Body of pancreas (tissue), 4 donors: ENCODE measurements around the gene HDLBP. TPM values are rescaled to one million over a fixed set of nuclear protein-coding genes. Genes with fewer than 3 reads are reported as not detected.

Experiments used
- ATAC-seq: fragments of 150-250 bp; one replicate; pipeline ENCODE4 v1.9.1; 2016
- DNase-seq, 4 donors: peaks; one replicate each; pipeline ENCODE4 v3.0.0-alpha.2; 2019
- H3K27ac ChIP-seq, 4 donors: fragments of 200-600 bp; sonication (generic); 1 replicate in 3 of 4; 2 replicates in 1 of 4; pipeline versions ENCODE4 v1.5.1 to v1.6.1; 2016 to 2019; ENCODE audit warnings: mild to moderate bottlenecking in 1 of 4, mixed read lengths in 1 of 4, moderate library complexity in 1 of 4
- H3K27me3 ChIP-seq, 2 donors: fragments of 200-600 bp; sonication (generic); one replicate each; pipeline ENCODE4 v1.6.0; 2016; ENCODE audit warnings: mild to moderate bottlenecking in 1 of 2
- H3K36me3 ChIP-seq, 2 donors: fragments of 200-600 bp; sonication (generic); replicated peaks in 1 of 2; 2 replicates each; pipeline ENCODE4 v1.5.1; 2016; ENCODE audit warnings: low read depth in 2 of 2; ENCODE audit not compliant: insufficient read depth in 1 of 2
- H3K4me1 ChIP-seq: fragments of 200-600 bp; sonication (generic); one replicate; pipeline ENCODE4 v1.6.0; 2016
- H3K4me3 ChIP-seq, 2 donors: fragments of 200-600 bp; sonication (generic); 1 replicate in 1 of 2; 2 replicates in 1 of 2; pipeline ENCODE4 v1.5.1; 2016 to 2019
- H3K9me3 ChIP-seq, 3 donors: fragments of 200-600 bp; sonication (generic); 1 replicate in 2 of 3; 2 replicates in 1 of 3; pipeline ENCODE4 v1.5.1; 2016
- POLR2A ChIP-seq, 3 donors: fragments of 450-650 bp; IDR thresholded peaks; one replicate each; pipeline ENCODE4 v1.6.1; 2016; ENCODE audit warnings: antibody characterized with exemption in 3 of 3, mild to moderate bottlenecking in 2 of 3
- WGBS, 2 donors: methylation state at CpG; one replicate each; pipeline ENCODE4 v1.1.5; 2017; 5-methylcytosine and 5-hydroxymethylcytosine counted together
- intact Hi-C: fragments of 100-400 bp; cut with DNase I; formaldehyde crosslinking; loops from one replicate; pipeline ENCODE4 v1.15.1; 2023
- total RNA-seq, 2 donors: library from RNA; depleted of rRNA; stranded (reverse); fragments of >200 nt; gene quantifications; one replicate each; pipeline ENCODE4 v1.1.0, GENCODE V29; 2016
- TF ChIP-seq, protein P1 (sequence below), 7 experiments: fragments of 450-650 bp in 4 of 7; fragments of 200-600 bp in 3 of 7; sonication (generic) in 3 of 7; IDR thresholded peaks; one replicate each; pipeline ENCODE4 v1.5.1; 2016 to 2019; ENCODE audit warnings: antibody characterized with exemption in 7 of 7

Gene HDLBP
- total RNA-seq, 2 donors from 2014 or later, result 501 to 612 TPM

DNA sequence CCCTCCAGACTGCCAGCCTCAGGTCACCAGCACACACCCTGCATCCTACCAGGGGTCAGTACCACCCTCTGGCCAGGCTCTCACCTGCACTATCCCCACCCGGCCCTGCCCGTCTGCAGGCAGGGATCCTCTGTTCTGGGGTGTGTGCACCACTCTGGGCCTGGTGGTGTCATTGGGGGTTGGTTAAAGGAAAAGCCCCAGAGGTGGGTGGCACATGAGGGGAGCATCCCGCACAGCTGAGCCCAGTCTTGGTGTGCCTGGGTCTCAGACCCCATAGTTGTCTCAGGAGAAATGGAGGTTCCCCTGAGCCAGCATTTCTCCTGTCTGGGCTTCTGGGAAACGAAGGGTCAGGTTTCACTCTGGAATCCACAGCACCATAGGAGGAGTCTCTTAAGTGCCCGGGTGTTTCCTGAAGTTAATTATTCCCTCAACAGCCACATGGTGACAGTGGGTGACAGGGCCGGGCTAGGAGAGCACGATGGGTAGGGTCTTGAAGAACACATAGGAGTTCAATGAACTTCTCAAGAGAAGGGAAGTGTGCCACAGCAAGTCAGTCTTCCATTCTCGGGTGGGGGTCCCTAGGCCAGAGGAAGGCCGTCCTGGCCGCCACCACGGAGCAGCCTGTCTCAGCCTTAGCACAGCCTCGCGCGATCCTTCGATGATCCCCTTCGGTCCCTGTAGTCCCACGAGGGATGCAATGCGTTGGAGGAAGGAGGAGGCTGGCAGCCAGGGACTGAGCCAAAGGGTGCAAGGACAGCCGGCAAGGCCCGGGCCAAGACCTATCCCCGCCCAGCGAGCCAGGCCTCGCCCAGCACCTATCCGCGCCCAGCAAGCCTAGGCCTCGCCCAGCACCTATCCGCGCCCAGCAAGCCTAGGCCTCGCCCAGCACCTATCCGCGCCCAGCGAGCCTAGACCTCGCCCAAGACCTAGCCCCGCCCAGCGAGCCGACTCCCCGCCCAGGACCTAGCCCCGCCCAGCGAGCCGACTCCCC, 39.5 kb upstream of the HDLBP start:
- peak; percentile 93 to 96 (median 96) for DNase-seq
- 17 to 28% methylated on average over 6 to 39 of the region's 40 CpGs for WGBS, 2 donors
- TF ChIP-seq, protein P1, sequence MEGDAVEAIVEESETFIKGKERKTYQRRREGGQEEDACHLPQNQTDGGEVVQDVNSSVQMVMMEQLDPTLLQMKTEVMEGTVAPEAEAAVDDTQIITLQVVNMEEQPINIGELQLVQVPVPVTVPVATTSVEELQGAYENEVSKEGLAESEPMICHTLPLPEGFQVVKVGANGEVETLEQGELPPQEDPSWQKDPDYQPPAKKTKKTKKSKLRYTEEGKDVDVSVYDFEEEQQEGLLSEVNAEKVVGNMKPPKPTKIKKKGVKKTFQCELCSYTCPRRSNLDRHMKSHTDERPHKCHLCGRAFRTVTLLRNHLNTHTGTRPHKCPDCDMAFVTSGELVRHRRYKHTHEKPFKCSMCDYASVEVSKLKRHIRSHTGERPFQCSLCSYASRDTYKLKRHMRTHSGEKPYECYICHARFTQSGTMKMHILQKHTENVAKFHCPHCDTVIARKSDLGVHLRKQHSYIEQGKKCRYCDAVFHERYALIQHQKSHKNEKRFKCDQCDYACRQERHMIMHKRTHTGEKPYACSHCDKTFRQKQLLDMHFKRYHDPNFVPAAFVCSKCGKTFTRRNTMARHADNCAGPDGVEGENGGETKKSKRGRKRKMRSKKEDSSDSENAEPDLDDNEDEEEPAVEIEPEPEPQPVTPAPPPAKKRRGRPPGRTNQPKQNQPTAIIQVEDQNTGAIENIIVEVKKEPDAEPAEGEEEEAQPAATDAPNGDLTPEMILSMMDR (IDR thresholded peaks at IDR 0.05), result no peak
- peak in 1 of 3 donors; percentile 30 for TF ChIP-seq POLR2A (IDR thresholded peaks at IDR 0.05)
- Histone ChIP-seq H3K27ac (peak overlapping the region in 3 of 4 donors; percentile 48 to 78 (median 78)), H3K27me3 (no peaks in the 10 kb centered on the region), H3K4me1 (peaks cover 58% of the 10 kb centered on the region), H3K9me3 (no peaks in the 10 kb centered on the region), H3K36me3 (peaks cover 0 to 15% of the 10 kb centered on the region in 2 donors), H3K4me3 (no peak overlapping the region)
- ATAC-seq, result peak; percentile 71
- intact Hi-C loops, result no loop called here

DNA sequence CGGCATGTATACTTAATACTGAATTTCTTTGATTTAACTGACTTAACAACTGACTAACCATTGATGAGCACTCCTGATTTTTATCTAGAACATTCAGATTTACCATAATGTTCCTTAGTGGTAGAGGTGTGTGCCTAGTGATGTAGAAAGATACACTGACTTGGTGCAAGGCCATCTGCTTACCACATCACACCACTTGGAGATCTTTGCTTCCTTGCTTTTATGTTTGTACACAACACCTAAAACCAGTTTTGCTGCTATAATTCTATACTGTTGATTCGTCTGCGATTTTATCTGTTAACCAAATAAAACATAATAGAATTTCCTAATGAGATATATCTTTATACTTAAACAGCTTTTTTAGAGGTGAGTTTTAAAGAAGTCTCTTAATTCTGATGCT, 36.8 kb upstream of the HDLBP start:
- Histone ChIP-seq H3K4me1 (peaks cover 40% of the 10 kb centered on the region), H3K27ac (peak overlapping the region; percentile 2 to 60 (median 28)), H3K4me3 (no peak overlapping the region), H3K27me3 (no peaks in the 10 kb centered on the region), H3K9me3 (no peaks in the 10 kb centered on the region), H3K36me3 (peaks cover 0 to 32% of the 10 kb centered on the region in 2 donors)
- 26 to 27% methylated on average over 3 of the region's 3 CpGs for WGBS, 2 donors
- no peak for ATAC-seq
- no peak for TF ChIP-seq POLR2A (IDR thresholded peaks at IDR 0.05)
- TF ChIP-seq, protein P1 (IDR thresholded peaks at IDR 0.05), result no peak
- intact Hi-C loops, result no loop called here
- DNase-seq, result no peak

DNA sequence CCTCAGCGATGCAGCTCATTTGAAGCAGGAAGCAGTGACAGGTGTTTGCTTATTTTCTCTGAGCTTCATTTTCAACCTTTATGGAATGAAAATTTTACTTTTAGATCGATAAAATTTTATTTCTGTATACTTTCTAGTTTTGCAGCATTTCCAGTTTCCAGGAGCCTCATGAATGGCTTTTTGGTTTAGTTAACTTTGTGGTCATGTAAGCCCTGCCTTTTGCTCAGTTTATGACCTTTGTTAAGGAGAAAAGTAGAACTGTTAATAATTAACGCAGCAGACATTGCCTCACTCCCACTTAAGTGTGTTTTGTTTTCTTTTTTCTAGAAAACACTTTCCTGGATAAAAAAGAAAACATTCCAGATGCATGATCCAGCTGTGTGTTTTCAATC, 36.2 kb upstream of the HDLBP start:
- H3K4me1 ChIP-seq, result peaks cover 34% of the 10 kb centered on the region
- peak overlapping the region; percentile 18 to 60 (median 28) for H3K27ac ChIP-seq
- no peak for ATAC-seq

DNA sequence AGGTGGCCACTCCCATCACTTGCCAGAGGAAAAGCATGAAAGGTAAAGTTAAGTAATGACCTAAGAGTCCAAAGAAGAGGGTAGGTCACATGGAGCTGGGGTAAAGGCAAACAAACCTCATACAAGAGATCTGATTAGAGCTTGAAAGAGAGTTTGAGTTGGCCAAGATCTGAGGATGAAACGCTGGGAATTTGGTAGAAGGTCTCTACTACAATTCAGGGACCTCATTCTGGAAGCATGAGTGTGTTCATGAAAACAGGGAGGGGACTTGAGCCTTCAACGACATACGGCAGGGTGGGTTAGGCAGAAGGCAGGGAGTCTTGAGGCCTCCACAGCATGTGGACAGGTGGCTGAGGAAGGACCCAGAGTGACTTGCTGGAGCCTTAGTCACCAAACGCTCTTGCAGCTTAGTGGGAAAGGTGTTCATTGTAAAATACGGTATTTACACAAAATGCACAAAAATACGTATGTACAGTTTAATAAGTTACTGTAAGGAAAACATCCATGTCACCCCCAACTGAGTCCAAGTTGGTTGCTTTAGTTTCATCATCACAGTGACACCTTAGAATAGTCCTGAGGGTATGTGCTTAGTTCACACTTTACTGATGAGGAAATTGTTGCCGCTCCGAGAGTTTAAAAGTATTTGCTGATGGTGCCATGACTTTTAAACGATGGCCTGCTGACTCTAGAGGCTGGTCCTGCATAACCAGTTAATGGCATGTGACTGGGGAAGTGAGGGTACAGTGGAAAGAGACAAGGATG, 35.6 kb upstream of the HDLBP start:
- TF ChIP-seq POLR2A (IDR thresholded peaks at IDR 0.05), result no peak
- TF ChIP-seq, protein P1 (IDR thresholded peaks at IDR 0.05), result no peak
- no peak for ATAC-seq
- Histone ChIP-seq H3K36me3 (peaks cover 0 to 42% of the 10 kb centered on the region in 2 donors), H3K27me3 (no peaks in the 10 kb centered on the region), H3K9me3 (no peaks in the 10 kb centered on the region), H3K4me1 (peaks cover 32% of the 10 kb centered on the region), H3K4me3 (no peak overlapping the region), H3K27ac (peak overlapping the region; percentile 18 to 60 (median 28))
- intact Hi-C loops, result no loop called here
- 40 to 54% methylated on average over 9 of the region's 9 CpGs for WGBS, 2 donors
- no peak for DNase-seq

More for the DNA sequence above, 36.2 kb upstream of the HDLBP start:
- DNase-seq, result no peak
- Histone ChIP-seq H3K4me3 (no peak overlapping the region), H3K27me3 (no peaks in the 10 kb centered on the region), H3K36me3 (peaks cover 0 to 37% of the 10 kb centered on the region in 2 donors), H3K9me3 (no peaks in the 10 kb centered on the region)
- 26 to 27% methylated on average over 3 of the region's 3 CpGs for WGBS, 2 donors
- intact Hi-C loops, result no loop called here
- TF ChIP-seq, protein P1 (IDR thresholded peaks at IDR 0.05), result no peak
- no peak for TF ChIP-seq POLR2A (IDR thresholded peaks at IDR 0.05)
